GM21528 (cell line): ENCODE results near the gene TRIM36.
A peak's percentile ranks its signal among the peaks of the same experiment; 100 is the strongest.

ENCODE experiments used
- ATAC-seq: cut with Tn5 transposase; IDR thresholded peaks from one replicate; pipeline ENCODE4 v1.9.1; 2021; ENCODE audit warnings: mild to moderate bottlenecking, moderate library complexity; ENCODE audit not compliant: unreplicated experiment, low FRiP score

The TRIM36 gene

GRCh38 chr5:115166744-115167393, 2.8 kb downstream of the TRIM36 start:
- no peak for ATAC-seq

DNA sequence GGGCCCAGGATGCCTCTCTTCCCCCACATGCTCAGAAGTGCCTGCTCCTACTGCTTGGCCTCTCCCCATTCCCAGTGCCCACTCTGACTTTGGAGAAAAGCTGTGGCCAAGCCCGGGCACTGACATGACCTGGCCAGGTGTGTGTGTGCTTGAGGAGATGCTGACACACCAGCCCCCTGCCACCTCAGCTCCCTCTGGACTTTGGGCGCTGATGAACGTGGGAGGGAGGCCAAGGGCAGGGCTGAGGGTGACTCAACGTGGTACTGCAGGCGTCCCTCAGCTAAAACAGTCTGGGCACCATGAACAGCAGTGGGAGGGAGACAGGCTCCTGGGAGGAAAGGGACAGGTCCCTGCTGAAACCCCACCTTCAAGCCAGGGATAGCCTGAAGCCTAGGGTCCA, 3.9 kb downstream of the TRIM36 start:
- no peak for ATAC-seq

- ATAC-seq: no peak
Measured at GRCh38 chr5:115160975-115161475, 8.7 kb downstream of the TRIM36 start.

DNA sequence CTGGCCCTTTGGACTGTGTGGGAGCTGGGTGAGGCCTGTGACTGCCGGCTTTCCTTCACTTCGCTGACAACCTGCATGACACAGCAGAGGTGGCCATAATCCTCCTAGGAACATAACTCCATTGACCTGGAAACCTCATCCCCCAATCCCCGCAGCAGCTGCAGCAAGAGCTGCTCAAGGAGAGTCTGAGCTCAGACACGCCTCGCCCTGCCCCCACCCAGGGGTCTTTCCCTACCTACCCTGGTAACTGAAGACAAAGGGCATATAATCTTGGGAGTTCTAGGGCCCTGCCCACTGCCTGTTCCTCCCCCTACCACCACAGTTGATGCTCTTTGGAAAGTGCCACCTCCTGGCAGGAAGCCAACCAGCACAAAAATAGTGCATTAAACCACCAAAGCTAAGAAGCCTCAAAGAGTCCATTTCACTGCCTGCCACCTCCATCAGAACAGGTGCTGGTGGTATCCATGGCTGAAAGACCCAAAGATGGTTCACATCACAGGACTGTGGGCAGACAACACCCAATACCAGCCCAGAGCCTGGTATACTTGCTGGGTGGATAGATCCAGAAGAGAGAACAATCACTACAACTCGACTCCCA, 18.4 kb downstream of the TRIM36 start:
- no peak for ATAC-seq

GRCh38 chr5:115150512-115150911, 19.2 kb downstream of the TRIM36 start:
- ATAC-seq: no peak

- ATAC-seq: no peak
Measured at GRCh38 chr5:115147052-115147451, 22.7 kb downstream of the TRIM36 start.

DNA sequence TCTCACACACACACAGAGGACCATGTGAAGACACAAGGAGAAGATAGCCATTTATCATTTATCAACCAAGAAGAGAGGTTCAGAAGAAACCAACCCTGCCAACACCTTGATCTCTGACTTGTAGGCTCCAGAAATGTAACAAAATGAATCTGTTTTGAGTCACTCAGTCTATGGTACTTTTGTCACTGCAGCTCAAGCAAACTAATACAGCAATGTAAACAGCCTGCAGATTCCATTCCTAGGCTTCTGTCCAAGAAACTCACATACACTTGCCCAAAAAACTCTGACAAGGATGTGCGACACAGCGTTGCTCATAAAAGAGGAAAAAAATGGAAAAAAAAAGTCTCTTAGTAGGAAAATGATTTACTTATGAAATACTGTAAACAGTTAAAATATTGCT, 33.4 kb downstream of the TRIM36 start:
- ATAC-seq: no peak

DNA sequence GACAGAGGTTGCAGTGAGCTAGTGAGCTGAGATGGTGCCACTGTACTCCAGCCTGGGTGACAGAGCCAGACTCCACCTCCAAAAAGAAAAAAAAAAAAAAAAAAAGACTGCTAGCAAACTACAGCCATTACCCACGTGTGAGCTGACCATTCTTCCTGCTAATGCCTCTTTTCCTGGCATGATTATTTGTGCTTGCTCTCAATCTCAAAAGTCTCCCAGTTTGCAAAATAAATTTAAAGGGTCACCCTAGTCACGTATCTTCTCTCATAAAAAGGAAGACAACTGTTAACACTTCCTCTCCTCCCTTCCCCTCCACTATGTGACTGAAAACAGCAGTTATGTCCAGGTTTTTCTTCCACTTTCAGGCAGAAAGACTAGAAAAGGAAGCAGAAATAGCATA, 37.2 kb downstream of the TRIM36 start:
- ATAC-seq: no peak

GRCh38 chr5:115126303-115126702, 43.4 kb downstream of the TRIM36 start:
- no peak for ATAC-seq

DNA sequence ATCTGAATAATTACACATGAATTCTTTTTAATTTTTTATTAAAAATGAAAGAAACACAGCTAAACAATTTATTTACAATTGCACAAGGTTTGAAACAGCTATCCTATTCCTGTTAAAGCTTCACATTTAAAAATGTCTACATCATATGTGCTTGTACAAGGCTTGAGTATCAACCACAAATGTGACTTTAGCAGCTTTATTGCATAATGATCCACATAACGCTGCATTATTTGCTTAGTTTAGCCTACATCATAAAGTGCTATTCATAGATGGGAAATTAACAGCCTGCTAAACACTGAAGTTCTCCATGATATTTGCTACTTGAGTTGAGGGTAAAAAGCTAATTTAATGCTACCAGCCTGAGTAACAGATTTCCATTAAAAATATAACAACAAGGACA, 45.0 kb downstream of the TRIM36 start:
- no peak for ATAC-seq

DNA sequence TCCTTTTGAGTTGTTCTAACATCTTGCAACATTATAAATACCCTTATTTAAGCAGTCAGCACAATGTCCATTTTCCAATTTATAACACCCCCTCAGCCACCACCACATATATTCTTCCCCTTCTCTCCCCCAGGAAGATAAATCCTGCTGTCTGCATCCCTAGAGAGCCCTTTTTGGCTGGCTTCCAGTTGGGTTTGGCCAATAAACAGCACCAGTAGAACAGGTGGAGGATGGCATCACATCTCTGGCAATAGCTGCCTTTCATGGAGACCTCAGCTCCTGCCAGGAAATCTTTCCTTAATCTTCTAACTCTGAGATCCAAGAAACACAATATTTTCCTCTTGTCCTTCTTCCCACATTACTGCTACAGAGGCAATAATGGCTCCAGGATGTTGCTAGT, 53.7 kb downstream of the TRIM36 start:
- ATAC-seq: no peak

DNA sequence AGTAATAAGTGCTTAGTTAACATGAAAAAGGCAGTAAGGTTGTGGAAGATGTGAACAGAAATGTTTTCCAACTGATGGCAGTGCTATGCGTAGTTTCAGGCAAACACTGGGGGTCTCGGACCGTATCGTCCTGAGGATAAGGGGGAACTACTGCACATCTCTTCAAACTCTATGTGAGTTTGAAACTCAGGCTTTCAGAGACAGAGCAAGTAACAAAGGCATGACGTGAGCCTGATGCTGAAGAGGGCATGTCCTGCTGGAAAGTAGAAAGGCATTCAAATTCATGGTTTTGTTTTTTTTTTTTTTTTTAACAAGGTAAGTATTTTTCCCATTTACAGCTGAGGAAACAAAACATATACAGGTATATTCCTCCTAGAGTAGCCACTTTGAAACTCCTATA, 59.9 kb downstream of the TRIM36 start:
- no peak for ATAC-seq

GRCh38 chr5:115109356-115109755, 60.4 kb downstream of the TRIM36 start:
- no peak for ATAC-seq

- no peak for ATAC-seq
Measured at GRCh38 chr5:115100319-115100955, 69.3 kb downstream of the TRIM36 start.

DNA sequence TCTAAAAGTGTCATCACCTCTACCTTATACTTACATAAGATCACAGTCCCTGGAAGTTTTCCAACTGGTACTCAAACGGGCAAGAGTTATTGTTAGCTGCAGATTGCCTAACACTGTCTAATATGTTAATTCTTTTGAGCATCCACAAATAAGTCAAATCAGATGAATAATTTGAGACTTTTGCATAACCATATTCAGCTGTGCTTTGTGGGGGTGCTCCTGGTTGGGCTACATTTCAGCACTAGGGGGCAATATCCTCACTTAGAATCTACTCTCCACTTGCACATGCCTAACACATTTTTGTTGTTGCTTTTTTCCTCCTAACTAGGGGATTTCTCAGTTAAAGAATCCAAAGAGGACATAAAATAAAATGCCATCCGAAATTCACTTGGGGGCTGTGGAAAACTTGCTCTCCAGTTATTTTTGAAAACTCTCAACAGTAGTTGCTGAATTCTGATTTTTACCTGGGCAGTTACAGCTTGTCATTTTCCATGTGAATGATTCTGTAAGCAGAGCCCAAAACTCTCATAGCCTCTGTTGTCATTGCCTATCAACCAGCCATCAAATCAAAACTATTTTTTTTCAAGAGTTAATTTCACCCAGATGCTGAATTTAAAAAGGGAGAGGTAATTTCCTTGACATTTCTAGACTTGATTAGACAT, 71.5 kb downstream of the TRIM36 start:
- ATAC-seq: peak; percentile 89

GRCh38 chr5:115097236-115097635, 72.5 kb downstream of the TRIM36 start:
- no peak for ATAC-seq

GRCh38 chr5:115096034-115096769, 73.5 kb downstream of the TRIM36 start:
- ATAC-seq: no peak

- ATAC-seq: no peak
Measured at GRCh38 chr5:115087951-115088350, 81.8 kb downstream of the TRIM36 start.

- ATAC-seq: no peak
Measured at GRCh38 chr5:115086473-115086872, 83.2 kb downstream of the TRIM36 start.

DNA sequence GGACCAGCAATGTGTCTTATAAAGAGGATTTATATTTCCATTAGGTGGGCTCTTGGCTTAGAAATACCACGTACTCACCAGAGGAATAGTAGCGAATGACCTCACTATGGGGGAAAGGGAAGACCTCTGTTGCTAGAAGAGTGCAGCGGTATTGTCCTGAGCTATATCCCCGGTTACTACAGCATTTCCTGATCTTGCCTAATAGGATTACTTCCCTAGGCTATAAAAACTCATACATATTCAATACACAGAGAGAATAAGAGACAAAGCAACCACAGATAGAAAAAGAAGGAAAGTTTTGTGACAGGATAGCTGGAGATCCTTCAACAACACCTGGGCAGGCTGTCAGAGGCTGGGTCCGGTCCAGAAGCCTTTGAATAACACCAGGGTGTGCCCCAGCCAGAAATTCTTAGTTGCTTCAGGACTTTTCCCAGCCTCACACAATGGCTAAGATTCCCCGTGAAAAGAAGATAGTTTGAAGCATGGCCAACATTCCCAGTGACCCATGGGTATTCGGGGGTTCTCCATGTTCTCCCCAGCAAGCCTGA, 85.4 kb downstream of the TRIM36 start:
- ATAC-seq: no peak
